Activated CD4-positive, alpha-beta T cell treated with anti-CD3 and anti-CD28 coated beads, Interleukin-2, amount 50 U/mL, for 16 hours (primary cell): ENCODE measurements around the gene AXL.
"Not testable (repeated sequence)": the region's sequence is repeated elsewhere in the genome, so short reads cannot be mapped to it uniquely, and the experiment has no call there.

ENCODE experiments used
- DNase-seq: peaks from one replicate; pipeline ENCODE4 v3.0.0-alpha.2; 2020

Gene AXL

DNA sequence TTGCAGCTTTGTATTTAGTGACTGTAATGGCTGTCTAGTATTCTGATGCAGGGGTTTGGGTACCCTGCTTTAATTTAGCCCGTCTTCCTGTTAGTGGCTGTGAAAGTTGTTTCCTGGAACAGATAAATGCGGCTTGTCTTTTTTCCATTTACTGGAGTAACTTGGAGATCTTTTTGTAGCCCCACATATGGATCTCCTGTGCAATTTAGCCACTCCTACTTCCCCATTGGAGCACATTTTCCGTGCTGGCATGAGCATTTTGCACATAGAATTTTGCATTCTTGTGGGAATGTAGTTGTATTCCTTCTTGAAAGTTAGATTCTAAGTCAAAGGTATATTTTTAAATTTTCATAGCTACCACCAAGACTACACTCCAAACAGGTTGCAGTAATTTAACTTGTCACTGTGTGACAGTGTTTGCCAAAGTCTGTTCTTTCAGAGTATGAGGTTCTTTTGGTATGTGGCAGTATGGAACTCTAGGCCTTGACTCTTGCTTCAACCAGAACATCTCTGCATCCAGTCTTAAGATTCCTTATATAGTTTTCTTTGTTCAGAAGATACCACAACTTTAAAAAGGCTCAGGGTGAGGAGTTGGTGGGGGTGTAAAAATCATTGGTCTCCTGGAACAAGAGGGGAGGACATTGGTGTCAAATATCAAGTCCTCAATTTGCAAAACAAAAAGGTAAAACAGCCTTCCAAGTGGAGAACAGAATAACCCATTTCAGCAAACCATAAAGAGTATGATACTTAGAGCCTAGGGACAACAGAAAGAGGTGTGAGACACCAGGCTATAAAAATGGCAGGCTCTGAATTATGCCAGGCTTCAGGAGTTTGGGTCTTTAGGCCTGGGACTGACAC lies 69.9 kb downstream of the AXL start:
- DNase-seq = no peak

- DNase-seq = not testable (repeated sequence)
These were observed 70.8 kb downstream of the AXL start for GRCh38 chr19:41289814-41290213.

GRCh38 chr19:41294393-41294792 lies 75.4 kb downstream of the AXL start:
- no peak for DNase-seq

DNA sequence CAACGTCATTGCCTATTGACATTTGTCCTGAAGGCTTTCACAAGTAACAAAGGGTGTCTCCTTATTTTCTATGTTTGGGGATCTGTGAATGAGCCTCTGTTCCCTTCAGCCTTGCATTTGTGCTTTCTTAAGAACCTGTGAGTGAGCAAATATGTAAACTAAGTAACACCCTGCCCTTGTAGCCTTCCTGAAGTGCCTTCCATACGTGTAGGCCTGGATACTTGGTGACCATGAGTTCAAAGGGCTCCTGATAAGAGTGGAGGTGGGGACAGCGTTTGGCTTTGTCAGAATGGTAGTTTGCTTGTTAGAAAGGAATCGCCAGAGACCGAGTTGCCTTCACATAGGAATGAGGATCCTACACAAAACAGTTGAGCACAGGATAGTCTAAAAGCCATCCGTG lies 76.5 kb downstream of the AXL start:
- no peak for DNase-seq

GRCh38 chr19:41296433-41296871 lies 77.4 kb downstream of the AXL start:
- DNase-seq = no peak

DNA sequence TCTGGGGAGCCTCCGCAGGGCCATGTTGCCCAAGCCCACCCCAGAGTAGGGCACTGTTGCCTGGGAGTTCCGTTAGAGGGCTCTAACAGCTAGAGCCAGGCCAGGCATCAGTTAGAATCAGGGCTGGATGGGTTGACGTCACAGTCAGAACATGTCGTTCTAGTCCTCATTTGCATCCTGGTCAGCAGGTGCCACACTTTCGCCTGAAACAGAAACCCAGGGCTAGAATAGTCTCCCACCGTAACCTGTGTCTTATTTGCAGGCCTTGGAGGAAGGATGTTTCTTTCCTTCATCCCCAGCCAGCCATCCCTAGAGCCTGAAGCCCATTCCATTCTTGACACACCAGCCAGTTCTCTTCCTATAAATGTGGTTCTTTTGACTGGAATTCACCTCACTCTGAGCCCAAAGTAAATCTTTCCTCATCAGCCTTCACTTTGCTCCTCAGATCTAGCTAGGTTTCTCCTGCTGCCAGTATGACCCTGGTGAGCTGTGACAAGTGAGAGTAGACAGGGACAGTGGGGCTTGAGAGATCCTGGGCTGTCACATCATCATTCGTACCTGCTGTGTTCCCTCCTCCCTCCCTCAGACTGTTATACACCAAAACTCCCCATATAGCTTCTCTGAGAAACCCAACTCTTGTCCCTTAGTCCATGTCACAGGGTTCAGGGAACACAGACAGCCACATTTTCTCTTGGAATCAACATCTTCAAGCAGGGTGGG lies 78.8 kb downstream of the AXL start:
- DNase-seq = no peak

DNA sequence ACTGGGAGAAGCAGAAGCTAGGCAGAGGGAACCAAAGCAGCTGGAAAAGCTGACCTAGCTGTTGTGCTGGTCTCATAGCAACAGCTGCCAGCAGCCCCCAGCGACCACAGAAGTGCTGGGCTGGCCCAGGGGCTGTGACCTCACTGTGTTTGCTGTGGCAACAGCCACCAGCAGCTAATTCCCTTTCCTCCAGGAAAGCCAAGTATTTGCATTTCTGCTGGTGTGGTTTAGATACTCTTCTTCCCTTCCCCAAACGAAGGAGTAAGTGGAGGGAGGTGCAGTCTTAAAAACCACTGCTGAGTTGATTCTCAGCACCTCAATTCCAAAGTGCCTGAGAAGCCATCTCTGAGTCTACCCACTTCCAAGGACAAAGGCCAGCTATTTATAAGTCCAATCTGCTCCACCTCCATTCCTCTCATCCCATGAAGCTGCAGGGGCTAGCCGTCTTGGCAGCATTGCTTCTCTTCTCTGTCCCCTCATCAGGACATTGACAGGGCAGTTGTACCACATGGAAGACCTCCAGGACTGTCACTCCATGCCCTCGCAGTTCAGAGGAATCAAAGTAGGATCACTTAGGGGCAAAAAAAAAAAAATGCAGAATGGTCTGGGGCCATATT lies 79.4 kb downstream of the AXL start:
- no peak for DNase-seq

GRCh38 chr19:41299046-41299754 lies 80.2 kb downstream of the AXL start:
- DNase-seq = no peak

- DNase-seq = no peak
These were observed 80.7 kb downstream of the AXL start for GRCh38 chr19:41299755-41300089.

DNA sequence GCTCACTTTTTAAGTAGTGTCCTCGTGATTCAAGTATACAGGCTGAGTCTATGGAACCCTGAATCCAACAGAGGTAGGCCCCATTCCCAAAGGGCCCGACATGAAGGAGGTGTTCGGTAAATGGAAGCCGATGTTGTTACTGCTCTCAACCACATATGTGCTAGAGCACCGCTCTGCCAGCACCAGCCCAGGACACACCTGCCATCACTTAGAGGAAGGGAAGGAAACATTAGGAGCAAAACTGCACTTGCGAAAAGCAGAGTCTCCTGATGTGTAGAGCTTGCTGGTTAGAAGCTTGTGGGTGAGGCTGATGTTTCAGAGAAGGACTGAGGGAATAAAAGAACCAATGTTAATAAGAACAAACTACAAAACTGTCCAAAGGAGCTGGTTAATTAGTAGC lies 81.5 kb downstream of the AXL start:
- no peak for DNase-seq

GRCh38 chr19:41302624-41303351 lies 83.8 kb downstream of the AXL start:
- DNase-seq = peak; percentile 80

- DNase-seq = no peak
These were observed 84.9 kb downstream of the AXL start for GRCh38 chr19:41303954-41304353.

- no peak for DNase-seq
These were observed 85.9 kb downstream of the AXL start for GRCh38 chr19:41304706-41305483.

DNA sequence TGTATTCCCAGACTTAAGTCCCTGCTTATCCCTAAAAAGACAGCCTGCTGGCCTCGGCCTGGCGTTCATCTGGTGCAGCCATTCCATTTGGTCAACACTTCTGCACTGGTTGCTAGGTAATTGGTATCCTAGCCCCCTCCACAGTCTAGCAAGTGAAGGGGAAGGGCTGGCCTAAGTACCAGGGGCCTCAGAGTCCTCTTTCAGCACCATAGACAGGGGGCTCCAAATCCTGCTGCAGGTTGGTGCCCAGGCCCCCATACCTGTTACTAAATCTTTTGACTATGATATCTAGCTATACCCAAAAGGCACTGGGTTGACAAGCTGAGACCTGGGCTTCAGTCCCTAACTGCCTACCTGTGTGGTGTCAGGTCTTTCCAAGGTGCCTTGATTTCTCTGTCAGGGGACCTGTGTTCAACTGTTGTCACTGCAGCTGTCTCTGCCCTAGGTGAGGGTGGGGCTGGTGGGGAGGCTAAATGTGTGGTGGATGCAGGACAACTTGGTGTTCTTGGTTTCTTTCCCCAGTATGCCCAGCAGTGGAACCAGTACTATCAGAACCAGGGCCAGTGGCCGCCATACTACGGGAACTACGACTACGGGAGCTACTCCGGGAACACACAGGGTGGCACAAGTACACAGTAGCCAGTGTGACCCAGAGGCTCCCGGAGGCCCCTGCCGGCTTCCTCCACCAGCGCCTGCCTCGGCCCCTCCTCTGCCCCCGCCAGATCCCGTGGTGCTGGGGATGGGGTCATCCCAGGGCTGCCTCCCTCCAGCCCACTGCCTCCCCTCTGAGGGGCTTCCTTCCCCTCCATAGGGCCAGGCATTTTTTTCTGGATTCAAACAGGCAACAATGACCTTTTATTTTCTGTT lies 87.1 kb downstream of the AXL start:
- DNase-seq = no peak

DNA sequence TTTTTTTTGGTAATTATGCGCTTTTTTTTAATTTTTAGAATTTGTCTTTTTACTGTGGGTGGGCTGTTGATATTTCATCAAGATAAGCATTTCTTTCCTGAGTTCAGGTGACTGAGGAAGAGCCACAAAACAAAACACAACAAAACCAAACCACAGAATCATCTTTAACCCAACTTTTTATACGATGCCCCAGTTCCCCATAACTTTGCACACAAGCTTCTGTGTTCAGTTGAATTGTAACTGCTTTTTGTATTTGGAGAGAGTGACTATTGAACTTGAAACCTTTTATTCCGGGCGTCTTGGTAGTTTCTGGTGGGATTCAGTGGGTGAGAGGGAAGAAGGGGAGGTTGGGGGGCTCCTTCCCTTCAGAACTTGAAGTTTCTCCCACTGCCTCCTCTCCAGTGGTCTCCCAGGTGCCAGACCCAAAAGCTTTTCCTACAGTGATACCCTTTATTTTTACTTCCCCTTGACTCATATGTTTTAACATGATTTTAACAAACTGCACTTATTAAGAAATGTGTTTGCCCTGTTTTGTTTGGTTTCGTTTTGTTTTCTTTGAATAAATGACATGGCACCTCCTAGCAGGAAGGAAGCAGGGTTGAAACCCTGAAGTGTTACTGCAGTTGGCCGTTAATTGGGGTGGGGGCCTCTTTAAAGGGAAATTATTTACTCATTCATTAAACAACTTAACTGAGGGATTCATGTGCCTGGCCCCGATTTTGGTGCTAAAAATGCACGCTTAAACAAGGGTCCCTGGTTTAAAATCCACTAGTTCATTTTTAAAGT lies 88.3 kb downstream of the AXL start:
- DNase-seq = peak; percentile 76

DNA sequence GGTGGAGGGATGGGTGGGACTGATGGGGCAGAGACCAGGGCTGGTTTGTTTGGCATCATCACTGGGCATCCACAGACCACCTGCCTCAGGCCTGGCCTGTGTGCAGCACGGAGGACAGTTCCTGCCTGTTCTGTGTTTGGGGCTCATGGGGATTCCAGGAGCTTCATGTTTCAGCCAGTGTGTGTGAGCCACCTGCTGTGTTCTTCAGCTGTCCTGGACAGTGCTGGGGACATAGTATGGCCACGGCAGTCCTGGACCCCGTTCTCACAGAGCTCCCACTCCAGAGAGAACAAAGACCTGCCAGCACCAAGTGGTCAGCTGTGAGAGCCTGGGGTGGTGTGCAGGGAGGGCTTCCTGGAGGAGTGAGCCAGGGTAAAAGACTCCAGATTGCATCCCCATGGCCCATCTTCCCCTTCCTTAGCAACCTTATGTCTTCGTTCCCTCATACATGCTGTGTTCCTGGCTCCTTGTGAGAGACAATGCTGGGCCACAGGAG lies 89.0 kb downstream of the AXL start:
- DNase-seq = no peak

DNA sequence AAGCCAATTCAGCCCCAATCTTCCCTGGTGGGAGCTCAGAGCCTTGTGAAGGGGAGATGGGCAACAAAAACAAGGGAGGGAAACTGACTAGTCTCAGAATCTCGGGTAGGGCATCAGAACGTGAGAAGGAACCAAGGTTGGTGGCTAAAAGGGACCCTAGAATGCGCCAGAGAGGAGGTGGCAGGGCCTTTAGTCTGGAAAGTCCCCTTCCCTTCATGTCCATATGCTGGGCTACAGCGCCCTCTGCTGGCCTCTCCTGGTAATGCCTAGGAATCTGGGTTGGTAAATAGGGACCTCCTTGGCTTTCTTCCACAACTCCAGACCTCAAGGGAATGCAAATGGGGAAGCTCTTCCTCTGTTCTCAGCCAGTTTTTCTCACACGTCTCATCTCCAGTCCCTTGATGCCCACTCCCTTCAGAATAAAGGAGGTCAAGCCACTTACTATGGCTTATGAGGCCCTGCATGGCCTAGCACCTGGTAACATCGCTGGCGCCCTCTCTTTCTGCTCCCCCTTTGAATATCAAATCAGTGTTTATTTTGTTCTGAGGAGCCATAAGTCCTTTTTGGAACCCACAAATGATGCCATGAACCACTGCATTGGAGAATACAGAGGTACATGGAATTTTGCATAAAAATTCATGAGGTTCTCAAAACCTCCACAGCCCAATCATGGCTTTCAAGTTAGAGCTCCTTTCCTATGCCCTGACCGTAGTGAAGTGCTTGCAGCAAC lies 89.6 kb downstream of the AXL start:
- DNase-seq = peak; percentile 92

- DNase-seq = peak; percentile 32
These were observed 90.4 kb downstream of the AXL start for GRCh38 chr19:41309180-41310032.
